Left renal pelvis (tissue), 4 donors: Measurements from ENCODE around the gene FAM98A. TPM values are rescaled to one million over a fixed set of nuclear protein-coding genes. Genes with fewer than 3 reads are reported as not detected.

Experiments used
- polyA plus RNA-seq, 4 donors: library from polyadenylated mRNA; unstranded; fragments of 120-200 nt; gene quantifications; one replicate each; pipeline ENCODE4 v1.2.1, GENCODE V29; 2013; ENCODE audit not compliant: insufficient read length in 4 of 4

FAM98A gene
- polyA plus RNA-seq, 4 donors, result 52.2 to 58.5 (median 55.0) TPM

Other genes with a start within 250 kb of the FAM98A start
- gene RASGRP3, start 122.7 kb downstream of the FAM98A start, polyA plus RNA-seq, result 10 to 100 TPM; 15.3 to 21.8 (median 19.2) TPM